NCI-H2107 (cell line): ENCODE data around the gene RHPN2.
"Not testable (repeated sequence)": the region's sequence is repeated elsewhere in the genome, so short reads cannot be mapped to it uniquely, and the experiment has no call there.

Source experiments
- DNase-seq: peaks from one replicate; lab custom pipeline; 2025; lab: John Stamatoyannopoulos, UW

The RHPN2 gene

DNA sequence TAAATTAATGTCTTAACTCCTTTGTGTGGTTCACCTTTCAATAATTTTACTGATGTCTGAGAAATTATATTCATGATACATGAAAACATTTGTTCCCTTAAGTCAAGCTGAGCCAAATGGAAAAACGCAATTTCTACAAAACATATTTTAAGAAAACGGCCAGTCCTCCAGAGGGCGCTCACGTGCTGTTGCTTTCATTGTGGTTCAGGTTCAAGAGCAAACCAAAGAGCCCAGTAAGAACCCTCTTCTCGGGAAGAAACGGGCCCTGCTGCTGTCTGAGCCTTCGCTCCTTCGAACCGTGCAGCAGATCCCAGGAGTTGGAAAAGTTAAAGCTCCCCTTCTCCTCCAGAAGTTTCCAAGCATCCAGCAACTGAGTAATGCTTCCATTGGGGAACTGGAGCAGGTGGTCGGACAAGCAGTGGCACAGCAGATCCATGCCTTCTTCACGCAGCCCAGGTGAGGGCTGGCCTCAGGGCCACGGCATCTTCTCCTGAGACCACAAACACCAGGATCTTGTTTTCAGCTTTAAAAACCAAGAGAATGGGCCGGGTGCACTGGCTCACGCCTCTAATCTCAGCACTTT lies 88.4 kb downstream of the RHPN2 start:
- DNase-seq: peak; percentile 43

DNA sequence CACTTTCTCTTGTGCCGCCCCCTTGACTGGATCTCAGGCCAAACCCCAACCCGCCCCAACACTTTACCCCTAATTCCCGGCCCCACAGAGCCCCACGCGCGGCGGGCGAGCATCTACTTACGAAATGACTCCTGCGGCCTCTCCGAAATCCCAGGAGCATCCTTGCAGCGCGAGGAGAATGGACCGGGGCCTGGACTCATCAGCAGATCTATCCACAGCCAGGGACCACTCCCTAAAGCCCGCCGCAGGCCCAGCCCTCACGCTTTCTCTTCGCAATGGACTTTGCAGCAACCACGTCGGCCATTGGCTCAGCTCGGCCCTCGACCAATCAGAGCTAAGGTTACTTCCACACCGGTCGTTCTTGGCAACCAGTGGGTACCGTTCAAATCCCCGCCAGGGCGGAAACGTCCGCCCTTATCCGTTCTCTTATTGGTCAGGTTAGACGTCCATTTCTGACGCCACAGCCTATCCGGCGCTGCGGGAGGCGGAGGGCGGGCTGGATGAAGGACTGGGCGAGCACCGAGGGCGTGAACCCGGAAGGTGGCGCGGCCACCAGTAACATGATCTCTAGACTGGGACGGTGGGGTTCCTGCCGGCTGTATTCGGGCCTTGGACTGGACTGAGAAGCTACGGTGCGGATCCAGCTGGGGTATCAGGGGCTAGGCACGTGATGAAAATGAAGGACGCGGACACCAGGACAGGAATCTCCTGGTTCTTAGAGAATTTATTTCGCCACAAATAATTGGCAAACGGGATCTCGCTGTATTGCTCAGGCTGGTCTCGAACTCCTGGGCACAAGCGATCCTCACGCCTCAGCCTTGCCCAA lies 92.8 kb downstream of the RHPN2 start, which contains the start of the genes CEP89 and FAAP24:
CEP89 (minus strand) TSS at position 244 of the 826 bp plus-strand sequence; CDS start at position 160, 84 bp downstream.
FAAP24 (plus strand) TSS at position 528 of the 826 bp plus-strand sequence. CDS start 955 bp downstream, outside the sequence.
- DNase-seq: peak; percentile 98

DNA sequence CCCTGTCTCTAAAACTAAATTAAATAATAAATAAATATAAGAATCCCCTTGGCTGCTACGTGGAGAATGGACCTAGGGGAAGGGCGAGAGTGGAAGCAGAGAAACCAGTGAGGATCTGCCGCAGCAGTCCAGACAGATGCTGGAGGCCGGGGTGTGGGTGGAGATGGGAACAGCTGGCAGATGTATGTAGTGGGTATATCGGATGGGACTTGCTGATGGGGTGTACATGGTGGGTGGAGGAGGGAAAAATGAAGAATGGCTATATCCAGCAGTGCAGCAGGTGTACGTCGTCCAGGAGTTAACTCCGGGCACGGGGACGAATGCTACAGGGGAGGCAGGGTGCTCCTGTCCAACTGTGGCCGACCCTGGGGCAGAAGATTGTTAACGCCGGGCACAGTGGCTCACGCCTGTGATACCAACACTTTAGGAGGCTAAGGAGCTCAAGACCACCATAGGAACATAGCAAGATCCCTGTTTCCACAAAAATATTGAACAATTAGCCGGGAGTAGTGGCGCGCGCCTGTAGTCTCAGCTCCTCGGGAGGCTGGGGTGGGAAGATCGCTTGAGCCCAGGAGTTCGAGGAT lies 93.6 kb downstream of the RHPN2 start:
- DNase-seq: no peak

DNA sequence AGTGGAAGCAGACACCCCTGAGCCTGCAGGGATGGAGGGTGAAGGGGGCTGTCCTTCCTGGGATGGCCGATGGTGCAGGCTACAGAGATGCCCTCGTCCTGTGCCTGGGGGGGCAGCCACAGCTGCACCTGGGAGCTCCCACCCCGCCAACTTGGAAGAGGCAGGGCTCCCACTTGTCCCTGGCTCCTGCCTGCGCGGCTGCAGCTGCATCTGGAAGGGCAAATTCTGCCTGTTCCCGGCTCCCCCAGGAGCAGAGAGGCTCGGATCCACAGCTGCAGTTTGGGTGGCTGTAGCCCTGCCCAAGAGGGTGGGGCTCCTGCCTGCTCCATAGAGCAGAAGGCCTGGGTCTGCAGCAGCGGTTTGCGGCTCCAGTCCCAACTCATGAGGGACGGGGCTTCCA lies 95.1 kb downstream of the RHPN2 start:
- DNase-seq: no peak

DNA sequence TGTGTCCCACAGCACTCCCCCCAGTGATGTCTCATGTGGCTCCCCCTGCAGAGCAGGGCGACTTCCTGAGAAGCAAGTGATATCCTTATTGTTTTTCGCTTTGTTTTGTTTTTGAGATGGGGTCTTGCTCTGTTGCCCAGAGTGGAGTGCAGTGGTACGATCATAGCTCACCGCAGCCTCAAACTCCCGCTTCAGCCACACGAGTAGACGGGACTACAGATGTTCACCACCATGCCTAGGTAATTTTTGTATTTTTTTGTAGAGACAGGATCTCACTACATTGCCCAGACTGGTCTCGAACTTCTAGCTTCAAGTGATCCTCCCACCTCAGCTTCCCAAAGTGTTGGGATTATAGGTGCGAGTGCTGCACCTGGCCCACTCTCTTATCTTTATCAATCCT lies 97.9 kb downstream of the RHPN2 start:
- no peak for DNase-seq

DNA sequence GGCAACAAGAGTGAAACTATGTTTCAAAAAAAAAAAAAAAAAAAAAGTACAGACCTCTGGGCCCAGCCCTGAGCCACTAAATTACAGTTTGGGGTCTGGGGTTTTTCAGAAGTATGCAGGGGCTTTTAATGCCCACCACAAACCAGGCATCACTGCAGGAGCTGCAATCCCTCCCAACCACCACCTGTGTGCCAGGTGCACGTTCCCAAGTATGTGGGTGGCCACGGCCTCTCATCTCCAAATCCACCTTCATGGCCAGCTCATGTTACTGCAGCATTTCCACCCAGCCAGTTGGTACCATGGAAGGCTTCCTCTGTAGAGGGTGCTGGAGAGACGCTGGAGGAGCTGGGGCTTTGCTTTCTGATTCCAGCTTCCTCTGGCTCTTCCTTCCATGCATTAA lies 119.4 kb downstream of the RHPN2 start:
- DNase-seq: peak; percentile 45

DNA sequence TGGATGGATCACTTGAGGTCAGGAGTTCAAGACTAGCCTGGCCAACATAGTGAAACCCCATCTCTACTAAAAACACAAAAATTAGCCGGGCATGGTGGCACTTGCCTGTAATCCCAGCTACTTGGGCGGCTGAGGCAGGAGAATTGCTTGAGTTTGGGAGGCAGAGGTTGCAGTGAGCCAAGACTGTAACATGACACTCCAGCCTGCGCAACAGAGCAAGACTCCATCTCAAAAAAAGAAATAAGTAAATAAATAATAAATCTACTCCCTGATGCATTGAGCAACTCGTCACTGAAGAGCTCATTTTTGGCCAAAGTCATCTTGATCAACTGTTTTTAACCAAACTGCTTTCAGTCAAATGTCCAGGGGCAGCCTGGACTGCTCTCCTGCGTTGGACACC lies 123.4 kb downstream of the RHPN2 start:
- DNase-seq: not testable (repeated sequence)

GRCh38 chr19:32936065-32936464 lies 128.6 kb downstream of the RHPN2 start:
- DNase-seq: no peak

- DNase-seq: no peak
Observed at GRCh38 chr19:32935629-32936028, 129.1 kb downstream of the RHPN2 start.

DNA sequence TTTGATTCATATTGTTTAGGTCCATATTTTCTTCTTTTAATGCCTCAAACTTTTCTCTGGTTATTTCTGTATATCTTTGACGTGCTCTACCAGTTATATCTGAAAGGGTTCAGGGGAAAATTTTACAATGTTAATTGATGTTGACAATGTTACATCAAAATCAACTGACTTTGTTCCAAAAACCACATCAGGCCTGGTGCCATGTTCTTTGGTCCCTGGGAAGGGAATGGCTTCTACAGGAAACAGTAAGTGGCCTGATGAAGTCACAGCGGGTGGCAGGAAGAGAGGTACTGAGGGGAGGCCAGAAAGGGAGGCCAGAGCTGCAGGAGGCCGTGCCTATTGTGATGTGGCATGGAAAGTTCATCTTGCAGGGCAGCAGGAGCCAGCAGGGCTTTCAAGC lies 131.1 kb downstream of the RHPN2 start:
- DNase-seq: no peak

DNA sequence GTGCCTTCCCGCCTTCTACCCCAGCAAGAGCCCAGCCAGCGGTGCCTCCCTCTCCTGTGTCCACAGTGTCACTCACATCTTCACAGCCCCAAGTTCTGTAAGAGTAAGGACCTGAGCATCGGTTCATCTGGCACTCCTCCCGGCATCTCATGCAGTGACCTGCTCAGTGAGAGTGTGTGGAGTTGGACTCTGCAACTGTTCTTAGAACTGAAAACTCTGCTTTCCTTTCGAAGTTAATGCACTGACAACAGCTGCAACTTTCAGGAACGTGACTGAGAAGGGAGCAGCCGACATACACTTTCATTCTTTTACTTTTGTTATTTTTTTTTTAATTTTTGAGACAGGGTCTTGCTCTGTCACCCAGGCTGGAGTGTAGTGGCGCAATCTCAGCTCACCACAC lies 134.1 kb downstream of the RHPN2 start:
- no peak for DNase-seq

DNA sequence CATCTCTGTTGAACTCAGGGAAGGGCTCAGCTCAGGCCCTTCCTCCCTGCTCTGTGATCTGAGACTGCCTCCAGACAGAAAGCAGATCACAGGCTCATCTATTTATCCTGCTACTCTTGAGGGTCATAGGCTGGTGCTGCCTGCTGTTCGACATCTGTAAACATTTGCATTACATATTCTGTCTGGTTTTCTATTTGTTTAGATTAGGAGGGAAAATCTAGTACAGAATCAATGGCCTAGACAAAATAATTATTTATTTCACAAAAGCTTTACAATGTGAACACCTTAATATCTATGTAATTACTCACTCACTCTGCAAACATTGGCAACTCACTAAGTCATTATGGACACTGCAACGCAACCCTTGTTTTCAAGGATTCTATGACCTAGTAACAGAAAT lies 135.9 kb downstream of the RHPN2 start:
- DNase-seq: no peak
